ENCODE results near the gene CLPTM1L. TPM values are rescaled to one million over a fixed set of nuclear protein-coding genes. Genes with fewer than 3 reads are reported as not detected.

Gene CLPTM1L
- total RNA-seq, 1 experiment from 2014 or later: 141 TPM

GRCh38 chr5:1315709-1316587 lies 29.0 kb downstream of the CLPTM1L start:
- H4K20me1 ChIP-seq (ENCODE audit: insufficient read depth, low read depth, low read length): no peaks in the 10 kb centered on the region
- H3K36me3 ChIP-seq (ENCODE audit: insufficient read depth, low read length): peaks cover 3% of the 10 kb centered on the region; the same call in 1 of the 2 replicates
- peak overlapping the region; percentile 53 for H3K9ac ChIP-seq (ENCODE audit: low read length)
- no peaks in the 10 kb centered on the region for H3K27me3 ChIP-seq (ENCODE audit: low read length)
- peak overlapping the region; percentile 83 for H3K27ac ChIP-seq (ENCODE audit: low read length)
- peak; percentile 84 for DNase-seq
- peaks cover 48% of the 10 kb centered on the region for H3K4me1 ChIP-seq (ENCODE audit: low read length)
- H3K9me2 ChIP-seq (replicated peaks; ENCODE audit: insufficient read depth, low read length): no peaks in the 10 kb centered on the region
- H3K9me3 ChIP-seq (ENCODE audit: low read length): 0 out of 2 replicates have a peak, but pooled peaks cover under 1% of the 10 kb centered on the region
- peak overlapping the region; percentile 6; the same call in 1 of the 2 replicates for H2AFZ ChIP-seq (ENCODE audit: low read length)
- H3K4me3 ChIP-seq (ENCODE audit: low read length): peak overlapping the region; percentile 58; the same call in 1 of the 2 replicates
- no peaks in the 10 kb centered on the region for H3K79me2 ChIP-seq (ENCODE audit: low read length)
- H3K4me2 ChIP-seq (ENCODE audit: low read depth, low read length, poor library complexity, severe bottlenecking): peak overlapping the region; percentile 74

GRCh38 chr5:1315018-1315708 lies 29.7 kb downstream of the CLPTM1L start:
- Histone ChIP-seq H3K27me3 (ENCODE audit: low read length) (no peaks in the 10 kb centered on the region), H3K4me2 (ENCODE audit: low read depth, low read length, poor library complexity, severe bottlenecking) (peak overlapping the region; percentile 74)

GRCh38 chr5:1314564-1314982 lies 30.3 kb downstream of the CLPTM1L start:
- no peak for DNase-seq
- Histone ChIP-seq H3K4me3 (ENCODE audit: low read length) (no peak overlapping the region), H4K20me1 (ENCODE audit: insufficient read depth, low read depth, low read length) (no peaks in the 10 kb centered on the region), H3K79me2 (ENCODE audit: low read length) (no peaks in the 10 kb centered on the region), H3K4me1 (ENCODE audit: low read length) (peaks cover 48% of the 10 kb centered on the region), H3K36me3 (ENCODE audit: insufficient read depth, low read length) (peaks cover 3% of the 10 kb centered on the region; the same call in 1 of the 2 replicates), H3K9ac (ENCODE audit: low read length) (no peak overlapping the region), H3K27ac (ENCODE audit: low read length) (no peak overlapping the region), H3K9me2 (replicated peaks; ENCODE audit: insufficient read depth, low read length) (no peaks in the 10 kb centered on the region), H2AFZ (ENCODE audit: low read length) (no peak overlapping the region), H3K9me3 (ENCODE audit: low read length) (0 out of 2 replicates have a peak, but pooled peaks cover 2% of the 10 kb centered on the region), H3K4me2 (ENCODE audit: low read depth, low read length, poor library complexity, severe bottlenecking) (no peak overlapping the region), H3K27me3 (ENCODE audit: low read length) (no peaks in the 10 kb centered on the region)

More at GRCh38 chr5:1315018-1315708, 29.7 kb downstream of the CLPTM1L start:
- Histone ChIP-seq H3K9ac (ENCODE audit: low read length) (peak overlapping the region; percentile 53), H2AFZ (ENCODE audit: low read length) (peak overlapping the region; percentile 6; the same call in 1 of the 2 replicates), H3K36me3 (ENCODE audit: insufficient read depth, low read length) (peaks cover 3% of the 10 kb centered on the region; the same call in 1 of the 2 replicates), H3K79me2 (ENCODE audit: low read length) (no peaks in the 10 kb centered on the region), H3K4me3 (ENCODE audit: low read length) (peak overlapping the region; percentile 58; the same call in 1 of the 2 replicates), H4K20me1 (ENCODE audit: insufficient read depth, low read depth, low read length) (no peaks in the 10 kb centered on the region), H3K9me2 (replicated peaks; ENCODE audit: insufficient read depth, low read length) (no peaks in the 10 kb centered on the region), H3K4me1 (ENCODE audit: low read length) (peaks cover 48% of the 10 kb centered on the region), H3K9me3 (ENCODE audit: low read length) (0 out of 2 replicates have a peak, but pooled peaks cover 2% of the 10 kb centered on the region), H3K27ac (ENCODE audit: low read length) (peak overlapping the region; percentile 83)
- no peak for DNase-seq

GRCh38 chr5:1312993-1313833 lies 31.7 kb downstream of the CLPTM1L start:
- Histone ChIP-seq H3K4me2 (ENCODE audit: low read depth, low read length, poor library complexity, severe bottlenecking) (peak overlapping the region; percentile 48), H3K27ac (ENCODE audit: low read length) (peak overlapping the region; percentile 49; the same call in 1 of the 2 replicates), H2AFZ (ENCODE audit: low read length) (peak overlapping the region; percentile 91; the same call in 1 of the 2 replicates), H3K9me3 (ENCODE audit: low read length) (0 out of 2 replicates have a peak, but pooled peaks cover 2% of the 10 kb centered on the region), H3K4me1 (ENCODE audit: low read length) (peaks cover 48% of the 10 kb centered on the region), H3K27me3 (ENCODE audit: low read length) (no peaks in the 10 kb centered on the region), H3K9me2 (replicated peaks; ENCODE audit: insufficient read depth, low read length) (no peaks in the 10 kb centered on the region), H4K20me1 (ENCODE audit: insufficient read depth, low read depth, low read length) (no peaks in the 10 kb centered on the region), H3K79me2 (ENCODE audit: low read length) (no peaks in the 10 kb centered on the region), H3K4me3 (ENCODE audit: low read length) (peak overlapping the region; percentile 31; the same call in 1 of the 2 replicates), H3K9ac (ENCODE audit: low read length) (peak overlapping the region; percentile 40), H3K36me3 (ENCODE audit: insufficient read depth, low read length) (peaks cover 3% of the 10 kb centered on the region; the same call in 1 of the 2 replicates)
- peak; percentile 68 for DNase-seq

- no peak for DNase-seq
- Histone ChIP-seq H2AFZ (ENCODE audit: low read length) (no peak overlapping the region), H3K9me3 (ENCODE audit: low read length) (0 out of 2 replicates have a peak, but pooled peaks cover 2% of the 10 kb centered on the region), H3K4me2 (ENCODE audit: low read depth, low read length, poor library complexity, severe bottlenecking) (no peak overlapping the region), H3K79me2 (ENCODE audit: low read length) (no peaks in the 10 kb centered on the region), H3K4me1 (ENCODE audit: low read length) (peaks cover 47% of the 10 kb centered on the region), H3K9me2 (replicated peaks; ENCODE audit: insufficient read depth, low read length) (no peaks in the 10 kb centered on the region), H3K36me3 (ENCODE audit: insufficient read depth, low read length) (no peaks in the 10 kb centered on the region), H3K4me3 (ENCODE audit: low read length) (no peak overlapping the region), H4K20me1 (ENCODE audit: insufficient read depth, low read depth, low read length) (no peaks in the 10 kb centered on the region), H3K9ac (ENCODE audit: low read length) (no peak overlapping the region), H3K27ac (ENCODE audit: low read length) (no peak overlapping the region), H3K27me3 (ENCODE audit: low read length) (no peaks in the 10 kb centered on the region)
These were observed 32.7 kb downstream of the CLPTM1L start for GRCh38 chr5:1312206-1312605.

- DNase-seq: no peak
- no peaks in the 10 kb centered on the region for H3K9me2 ChIP-seq (replicated peaks; ENCODE audit: insufficient read depth, low read length)
These were observed 33.4 kb downstream of the CLPTM1L start for GRCh38 chr5:1311439-1312055.

GRCh38 chr5:1310118-1310517 lies 34.8 kb downstream of the CLPTM1L start:
- DNase-seq: no peak
- H3K79me2 ChIP-seq (ENCODE audit: low read length): no peaks in the 10 kb centered on the region
- no peaks in the 10 kb centered on the region for H3K9me2 ChIP-seq (replicated peaks; ENCODE audit: insufficient read depth, low read length)
- no peak overlapping the region for H3K9ac ChIP-seq (ENCODE audit: low read length)
- no peak overlapping the region for H3K4me2 ChIP-seq (ENCODE audit: low read depth, low read length, poor library complexity, severe bottlenecking)
- no peak overlapping the region for H3K4me3 ChIP-seq (ENCODE audit: low read length)
- H3K4me1 ChIP-seq (ENCODE audit: low read length): peaks cover 31% of the 10 kb centered on the region
- H3K27ac ChIP-seq (ENCODE audit: low read length): no peak overlapping the region
- no peaks in the 10 kb centered on the region for H4K20me1 ChIP-seq (ENCODE audit: insufficient read depth, low read depth, low read length)
- no peaks in the 10 kb centered on the region for H3K36me3 ChIP-seq (ENCODE audit: insufficient read depth, low read length)
- H2AFZ ChIP-seq (ENCODE audit: low read length): no peak overlapping the region
- no peaks in the 10 kb centered on the region for H3K27me3 ChIP-seq (ENCODE audit: low read length)
- 0 out of 2 replicates have a peak, but pooled peaks cover 2% of the 10 kb centered on the region for H3K9me3 ChIP-seq (ENCODE audit: low read length)

More at GRCh38 chr5:1311439-1312055, 33.4 kb downstream of the CLPTM1L start:
- H2AFZ ChIP-seq (ENCODE audit: low read length): no peak overlapping the region
- no peak overlapping the region for H3K27ac ChIP-seq (ENCODE audit: low read length)
- no peaks in the 10 kb centered on the region for H3K36me3 ChIP-seq (ENCODE audit: insufficient read depth, low read length)
- no peaks in the 10 kb centered on the region for H4K20me1 ChIP-seq (ENCODE audit: insufficient read depth, low read depth, low read length)
- no peak overlapping the region for H3K4me2 ChIP-seq (ENCODE audit: low read depth, low read length, poor library complexity, severe bottlenecking)
- no peak overlapping the region for H3K4me3 ChIP-seq (ENCODE audit: low read length)
- H3K27me3 ChIP-seq (ENCODE audit: low read length): no peaks in the 10 kb centered on the region
- no peak overlapping the region for H3K9ac ChIP-seq (ENCODE audit: low read length)
- peaks cover 45% of the 10 kb centered on the region for H3K4me1 ChIP-seq (ENCODE audit: low read length)
- 0 out of 2 replicates have a peak, but pooled peaks cover 2% of the 10 kb centered on the region for H3K9me3 ChIP-seq (ENCODE audit: low read length)
- H3K79me2 ChIP-seq (ENCODE audit: low read length): no peaks in the 10 kb centered on the region
